HCT116 (cell line): ENCODE measurements around the gene DYNLRB1. TPM values are rescaled to one million over a fixed set of nuclear protein-coding genes. Genes with fewer than 3 reads are reported as not detected.

Experiments used
- ATAC-seq: fragments of 200-7000 bp; cut with Tn5 transposase; 2 replicates; pipeline ENCODE4 v1.9.1; 2020; ENCODE audit warnings: mild to moderate bottlenecking, moderate library complexity
- BruUV-seq: library from RNA; stranded (reverse); fragments of 400-500 nt; replicated peaks from 2 replicates; lab custom pipeline; 2021; lab: Mats Ljungman, UMichigan
- CTCF ChIA-PET: fragments of 300-600 bp; sonication (Branson Sonifier 250); formaldehyde crosslinking; loops from one replicate; lab custom pipeline; 2021; ENCODE audit warnings: antibody characterized with exemption; lab: Charles Lee
- POLR2A ChIA-PET: fragments of 300-600, 350-600 bp; sonication (Branson Sonifier 250); formaldehyde crosslinking; loops from one replicate; lab custom pipeline; 2021; ENCODE audit warnings: antibody characterized with exemption; lab: Charles Lee
- RAD21 ChIA-PET, 2 experiments: fragments of 300-600 bp; sonication (Branson Sonifier 250); formaldehyde crosslinking; loops; one replicate each; lab custom pipeline; 2023; ENCODE audit warnings: low total read pairs in 2 of 2; ENCODE audit not compliant: uncharacterized antibody in 2 of 2, unreplicated experiment in 2 of 2, low non-redundant PET in 1 of 2; lab: Charles Lee
- DNase-seq: peaks from one replicate; pipeline ENCODE4 v3.0.0-alpha.2; 2010; ENCODE audit warnings: low read depth, low spot score
- H2AFZ ChIP-seq: fragments of 200-600 bp; shearing (Covaris generic), sonication (generic); 2 replicates; pipeline ENCODE4 v1.6.1; 2017; ENCODE audit warnings: low read depth, mixed run types, mixed read lengths, antibody characterized with exemption, low read length; ENCODE audit not compliant: poor library complexity, severe bottlenecking
- H3K27ac ChIP-seq: 2 replicates; pipeline ENCODE4 v1.5.1; 2012; ENCODE audit warnings: low read depth, low read length
- H3K27me3 ChIP-seq: fragments of 200-600 bp; sonication (generic); 2 replicates; pipeline ENCODE4 v1.6.1; 2016; ENCODE audit warnings: mixed run types, low read length, mixed read lengths; ENCODE audit not compliant: insufficient read depth
- H3K36me3 ChIP-seq, 2 experiments: fragments of 200-500 bp in 1 of 2; fragments of 200-600 bp in 1 of 2; sonication (Bioruptor generic) in 1 of 2; sonication (generic) in 1 of 2; 2 replicates each; pipeline versions ENCODE4 v1.5.1 to v1.6.1; 2014 to 2016; ENCODE audit warnings: low read length in 2 of 2, inconsistent platforms in 1 of 2, mixed read lengths in 1 of 2, mixed run types in 1 of 2; ENCODE audit not compliant: insufficient read depth in 2 of 2, control insufficient read depth in 1 of 2
- H3K4me1 ChIP-seq, 2 experiments: fragments of 200-600 bp in 1 of 2; sonication (generic) in 1 of 2; 2 replicates each; pipeline versions ENCODE4 v1.5.1 to v1.6.1; 2012 to 2017; ENCODE audit warnings: low read length in 2 of 2, inconsistent platforms in 1 of 2, mild to moderate bottlenecking in 1 of 2, mixed read lengths in 1 of 2, mixed run types in 1 of 2, moderate library complexity in 1 of 2; ENCODE audit not compliant: insufficient read depth in 2 of 2, control insufficient read depth in 1 of 2
- H3K4me2 ChIP-seq: fragments of 200-600 bp; sonication (generic); 2 replicates; pipeline ENCODE4 v1.6.1; 2017; ENCODE audit warnings: mixed run types, low read length, mixed read lengths
- H3K4me3 ChIP-seq, 2 experiments: fragments of 200-600 bp in 1 of 2; sonication (generic) in 1 of 2; replicated peaks in 1 of 2; 2 replicates each; pipeline ENCODE4 v1.5.1; 2011 to 2016; ENCODE audit warnings: low read length in 2 of 2, control low read depth in 1 of 2, low read depth in 1 of 2, mild to moderate bottlenecking in 1 of 2, mixed read lengths in 1 of 2, mixed run types in 1 of 2
- H3K79me2 ChIP-seq: fragments of 200-600 bp; sonication (generic); 2 replicates; pipeline ENCODE4 v1.6.1; 2017; ENCODE audit warnings: mild to moderate bottlenecking, mixed run types, low read length, moderate library complexity, mixed read lengths; ENCODE audit not compliant: insufficient read depth
- H3K9ac ChIP-seq: fragments of 200-600 bp; sonication (generic); 2 replicates; pipeline ENCODE4 v1.6.1; 2016; ENCODE audit warnings: low read length, mixed read lengths
- H3K9me2 ChIP-seq: fragments of 200-600 bp; sonication (generic), shearing (Covaris generic); 2 replicates; pipeline ENCODE4 v1.6.1; 2017; ENCODE audit warnings: mixed run types, mild to moderate bottlenecking, moderate library complexity; ENCODE audit not compliant: insufficient read depth
- H3K9me3 ChIP-seq, 2 experiments: fragments of 200-500 bp in 1 of 2; fragments of 200-600 bp in 1 of 2; sonication (Bioruptor generic) in 1 of 2; sonication (generic) in 1 of 2; 2 replicates each; pipeline ENCODE4 v1.6.1; 2014 to 2017; ENCODE audit warnings: low read length in 2 of 2, mixed read lengths in 2 of 2, inconsistent platforms in 1 of 2, low read depth in 1 of 2, mild to moderate bottlenecking in 1 of 2, mixed run types in 1 of 2, moderate library complexity in 1 of 2; ENCODE audit not compliant: control insufficient read depth in 1 of 2, insufficient read depth in 1 of 2
- H4K20me1 ChIP-seq: fragments of 200-600 bp; sonication (generic), shearing (Covaris generic); 2 replicates; pipeline ENCODE4 v1.6.1; 2017; ENCODE audit warnings: mixed run types, mild to moderate bottlenecking, moderate library complexity; ENCODE audit not compliant: insufficient read depth
- ATF3 ChIP-seq: IDR thresholded peaks from 2 replicates; pipeline ENCODE4 v1.6.1; 2012
- CBX3 ChIP-seq: IDR thresholded peaks from 2 replicates; pipeline ENCODE4 v1.6.1; 2012; ENCODE audit warnings: low read depth
- CEBPB ChIP-seq: IDR thresholded peaks from 2 replicates; pipeline ENCODE4 v1.6.1; 2012; ENCODE audit warnings: low read depth
- CTCF ChIP-seq, 3 experiments: fragments of 200-600 bp in 1 of 3; sonication (generic) in 1 of 3; IDR thresholded peaks in 2 of 3; conservative IDR thresholded peaks in 1 of 3; 2 replicates each; pipeline ENCODE4 v1.5.1; 2012 to 2017; ENCODE audit warnings: low read depth in 2 of 3, low read length in 2 of 3, antibody characterized with exemption in 1 of 3, borderline replicate concordance in 1 of 3, control low read depth in 1 of 3, mild to moderate bottlenecking in 1 of 3, mixed read lengths in 1 of 3, mixed run types in 1 of 3, moderate library complexity in 1 of 3; ENCODE audit not compliant: insufficient read depth in 1 of 3
- EGR1 ChIP-seq: IDR thresholded peaks from 2 replicates; pipeline ENCODE4 v1.6.1; 2012; ENCODE audit warnings: low read depth
- EZH2phosphoT487 ChIP-seq: fragments of 200-600 bp; IDR thresholded peaks from 2 replicates; pipeline ENCODE4 v1.6.1; 2018; ENCODE audit warnings: antibody characterized with exemption, borderline replicate concordance
- FOSL1 ChIP-seq: IDR thresholded peaks from 2 replicates; pipeline ENCODE4 v1.6.1; 2012; ENCODE audit warnings: low read depth
- MAX ChIP-seq: IDR thresholded peaks from 2 replicates; pipeline ENCODE4 v1.6.1; 2012
- POLR2A ChIP-seq: IDR thresholded peaks from 2 replicates; pipeline ENCODE4 v1.7.0; 2011; ENCODE audit warnings: borderline replicate concordance; ENCODE audit not compliant: insufficient read depth, insufficient read length; ENCODE audit errors: extremely low read depth
- RAD21 ChIP-seq: IDR thresholded peaks from 2 replicates; pipeline ENCODE4 v1.6.1; 2012; ENCODE audit warnings: low read depth, mild to moderate bottlenecking
- SP1 ChIP-seq: IDR thresholded peaks from 2 replicates; pipeline ENCODE4 v1.6.1; 2012; ENCODE audit warnings: low read depth
- SRF ChIP-seq: IDR thresholded peaks from 2 replicates; pipeline ENCODE4 v1.6.1; 2012; ENCODE audit warnings: low read depth
- TCF7L2 ChIP-seq: IDR thresholded peaks from 2 replicates; pipeline ENCODE4 v1.7.0; 2011; ENCODE audit warnings: borderline replicate concordance, inconsistent platforms; ENCODE audit not compliant: insufficient read depth, insufficient read length; ENCODE audit errors: extremely low read depth
- ZNF274 ChIP-seq: fragments of 200-500 bp; sonication (Bioruptor generic); IDR thresholded peaks from 2 replicates; pipeline ENCODE4 v1.6.1; 2014; ENCODE audit warnings: mild to moderate bottlenecking, low read depth, low read length, inconsistent platforms
- intact Hi-C: fragments of 100-400 bp; cut with micrococcal nuclease; formaldehyde crosslinking; loops from 2 replicates; pipeline ENCODE4 v1.10.0; 2022
- total RNA-seq: library from RNA; stranded (reverse); gene quantifications from one replicate; pipeline ENCODE4 v1.2.1, GENCODE V29; 2021; ENCODE audit not compliant: unreplicated experiment

Gene DYNLRB1
- total RNA-seq, 1 experiment from 2014 or later = 106 TPM

- H3K4me2 ChIP-seq = no peak overlapping the region
- no peak overlapping the region for H3K9ac ChIP-seq
- DNase-seq = no peak
- no peak overlapping the region for H3K27ac ChIP-seq
- H3K36me3 ChIP-seq = peaks cover 17 to 47% of the 10 kb centered on the region in 2 experiments; a peak in 3 of 4 replicates
- ChIA-PET CTCF (interaction anchor here (0.8 kb wide), 1 partner anchor 234 kb away, joined by 3 read pairs; no protein-coding TSS in a partner anchor), POLR2A (no interaction called here), RAD21 (no interaction called here)
- no peaks in the 10 kb centered on the region for H3K27me3 ChIP-seq
- no peaks in the 10 kb centered on the region for H4K20me1 ChIP-seq
- no peaks in the 10 kb centered on the region for H3K9me2 ChIP-seq
- no TSS peak for BruUV-seq
- TF ChIP-seq CTCF (IDR thresholded peaks at IDR 0.05 in 2 of 3, conservative IDR thresholded peaks at IDR 0.05 in 1 of 3; ENCODE audit: borderline replicate concordance in 1 of 3, insufficient read depth in 1 of 3, low read depth in 2 of 3, low read length in 2 of 3) (no peak), RAD21 (no peak), FOSL1 (no peak), ATF3 (no peak), MAX (no peak), ZNF274 (no peak), SP1 (no peak), CBX3 (no peak), TCF7L2 (no peak), SRF (no peak), EZH2phosphoT487 (no peak), EGR1 (no peak), POLR2A (no peak), CEBPB (no peak)
- ATAC-seq = no peak
- no peaks in the 10 kb centered on the region for H3K4me1 ChIP-seq
- H3K9me3 ChIP-seq = no peaks in the 10 kb centered on the region
- intact Hi-C loops = no loop called here
- peaks cover 8% of the 10 kb centered on the region; the same call in 1 of the 2 replicates for H3K79me2 ChIP-seq
- no peak overlapping the region for H2AFZ ChIP-seq
- no peak overlapping the region for H3K4me3 ChIP-seq
Measured at GRCh38 chr20:34535301-34535840, 19.1 kb downstream of the DYNLRB1 start.
